Stimulated activated naive B cell treated with anti-CD40 and anti-IgM and Interleukin-4, amounts not matched to agents 10 μg/mL and 1 μg/mL and 100 μg/mL, for 72 hours (primary cell): ENCODE results near the gene BMPR1B.
"Not testable (repeated sequence)": the region's sequence is repeated elsewhere in the genome, so short reads cannot be mapped to it uniquely, and the experiment has no call there.

Experiments used
- ATAC-seq, 2 donors: fragments of 150-1000 bp; cut with Tn5 transposase; replicated peaks; 2 replicates each; pipeline ENCODE4 v1.10.0; 2021; ENCODE audit warnings: moderate library complexity in 1 of 2
- DNase-seq: peaks from one replicate; pipeline ENCODE4 v3.0.0; 2021
- H3K27ac Mint-ChIP-seq: one replicate; pipeline ENCODE4 v1.8.0; 2022; ENCODE audit warnings: mild to moderate bottlenecking, mixed read lengths
- H3K27me3 Mint-ChIP-seq, 2 donors: one replicate each; pipeline ENCODE4 v1.8.0; 2022; ENCODE audit warnings: mixed read lengths in 2 of 2
- H3K36me3 Mint-ChIP-seq, 2 donors: one replicate each; pipeline ENCODE4 v1.8.0; 2022; ENCODE audit warnings: mixed read lengths in 2 of 2, mild to moderate bottlenecking in 1 of 2
- H3K4me1 Mint-ChIP-seq, 2 donors: one replicate each; pipeline ENCODE4 v1.8.0; 2022; ENCODE audit warnings: mixed read lengths in 2 of 2, mild to moderate bottlenecking in 1 of 2
- H3K4me3 Mint-ChIP-seq, 2 donors: one replicate each; pipeline ENCODE4 v1.8.0; 2022; ENCODE audit warnings: mild to moderate bottlenecking in 2 of 2, mixed read lengths in 2 of 2, moderate library complexity in 1 of 2
- H3K9me3 Mint-ChIP-seq, 2 donors: one replicate each; pipeline ENCODE4 v1.8.0; 2022; ENCODE audit warnings: mixed read lengths in 2 of 2, mild to moderate bottlenecking in 1 of 2

The BMPR1B gene

DNA sequence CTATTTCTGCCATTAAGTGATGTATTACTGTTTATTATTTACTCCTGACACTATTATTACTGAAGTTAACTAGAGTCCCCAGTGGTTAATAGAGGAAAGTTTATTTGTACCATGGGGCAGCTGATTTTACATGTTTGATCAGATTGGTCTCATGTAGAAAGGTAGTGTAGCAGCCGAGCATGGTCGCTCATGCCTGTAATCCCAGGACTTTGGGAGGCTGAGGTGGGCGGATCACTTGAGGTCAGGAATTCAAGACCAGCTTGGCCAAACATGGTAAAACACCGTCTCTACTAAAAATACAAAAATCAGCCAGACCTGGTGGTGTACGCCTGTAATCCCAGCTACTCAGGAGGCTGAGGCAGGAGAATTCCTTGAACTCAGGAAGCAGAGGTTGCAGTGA is 74.6 kb downstream of the BMPR1B start:
- H3K9me3 Mint-ChIP-seq, DNase-seq, H3K27ac Mint-ChIP-seq, H3K36me3 Mint-ChIP-seq, ATAC-seq, H3K4me3 Mint-ChIP-seq, H3K27me3 Mint-ChIP-seq, H3K4me1 Mint-ChIP-seq: not testable (repeated sequence)

DNA sequence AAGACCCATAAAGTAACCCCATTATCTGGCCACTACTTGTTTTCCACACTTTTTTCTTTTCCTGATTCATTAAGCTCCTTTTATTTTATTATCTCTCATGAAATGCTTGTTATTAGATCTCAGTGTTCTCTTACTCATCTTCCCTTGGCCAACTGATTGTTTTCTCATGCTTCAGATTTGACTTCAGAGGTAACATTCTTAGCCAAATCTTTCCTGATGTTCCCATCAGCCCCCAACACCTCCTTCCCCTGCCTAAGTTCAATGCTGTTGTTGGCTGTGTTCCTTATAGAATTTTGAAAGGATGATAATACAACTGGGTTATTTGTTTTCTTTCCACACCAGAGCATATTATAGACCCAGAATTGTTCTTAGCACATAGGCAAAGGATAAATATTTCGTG is 75.6 kb downstream of the BMPR1B start:
- Mint-ChIP-seq H3K36me3 (no peaks in the 10 kb centered on the region), H3K4me1 (no peaks in the 10 kb centered on the region), H3K9me3 (no peaks in the 10 kb centered on the region), H3K27me3 (no peaks in the 10 kb centered on the region), H3K4me3 (no peak overlapping the region), H3K27ac (no peak overlapping the region)
- ATAC-seq (no peak), DNase-seq (no peak)

DNA sequence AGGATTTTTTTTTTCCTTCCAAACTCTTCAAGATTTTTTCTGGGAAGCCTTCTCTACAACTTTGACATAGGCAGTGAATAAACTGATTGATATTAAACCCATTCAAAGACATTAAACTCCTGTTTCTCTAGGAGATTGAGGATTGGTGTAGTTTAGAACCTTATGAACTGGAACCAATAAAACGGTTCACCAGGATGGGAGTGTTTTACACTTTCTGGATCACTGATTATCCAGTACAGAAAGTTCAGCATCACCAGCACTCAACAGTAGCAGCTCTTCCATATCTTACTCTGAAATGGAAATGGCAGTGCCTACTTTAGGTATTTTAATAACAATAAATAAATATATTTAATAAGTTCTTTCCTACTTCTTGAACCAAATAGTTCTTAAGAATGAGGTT is 76.7 kb downstream of the BMPR1B start:
- H3K9me3 Mint-ChIP-seq = no peaks in the 10 kb centered on the region
- no peak overlapping the region for H3K27ac Mint-ChIP-seq
- H3K4me3 Mint-ChIP-seq = no peak overlapping the region
- no peak for DNase-seq
- H3K36me3 Mint-ChIP-seq = no peaks in the 10 kb centered on the region
- no peak for ATAC-seq
- no peaks in the 10 kb centered on the region for H3K27me3 Mint-ChIP-seq
- no peaks in the 10 kb centered on the region for H3K4me1 Mint-ChIP-seq

DNA sequence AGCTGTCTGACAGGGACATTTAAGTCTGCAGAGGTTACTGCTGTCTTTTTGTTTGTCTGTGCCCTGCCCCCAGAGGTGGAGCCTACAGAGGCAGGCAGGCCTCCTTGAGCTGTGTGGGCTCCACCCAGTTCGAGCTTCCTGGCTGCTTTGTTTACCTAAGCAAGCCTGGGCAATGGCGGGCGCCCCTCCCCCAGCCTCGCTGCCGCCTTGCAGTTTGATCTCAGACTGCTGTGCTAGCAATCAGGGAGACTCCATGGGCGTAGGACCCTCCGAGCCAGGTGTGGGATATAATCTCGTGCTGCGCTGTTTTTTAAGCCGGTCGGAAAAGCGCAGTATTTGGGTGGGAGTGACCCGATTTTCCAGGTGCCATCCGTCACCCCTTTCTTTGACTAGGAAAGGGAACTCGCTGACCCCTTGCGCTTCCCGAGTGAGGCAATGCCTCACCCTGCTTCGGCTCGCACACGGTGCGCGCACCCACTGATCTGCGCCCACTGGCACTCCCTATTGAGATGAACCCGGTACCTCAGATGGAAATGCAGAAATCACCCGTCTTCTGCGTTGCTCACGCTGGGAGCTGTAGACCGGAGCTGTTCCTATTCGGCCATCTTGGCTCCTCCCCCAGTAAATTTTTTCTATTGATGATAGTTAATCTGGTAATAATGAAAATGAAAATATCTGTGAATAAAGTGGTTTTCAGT is 83.6 kb downstream of the BMPR1B start:
- not testable (repeated sequence) for H3K27ac Mint-ChIP-seq, H3K4me1 Mint-ChIP-seq, ATAC-seq, DNase-seq, H3K4me3 Mint-ChIP-seq, H3K27me3 Mint-ChIP-seq, H3K36me3 Mint-ChIP-seq, H3K9me3 Mint-ChIP-seq

DNA sequence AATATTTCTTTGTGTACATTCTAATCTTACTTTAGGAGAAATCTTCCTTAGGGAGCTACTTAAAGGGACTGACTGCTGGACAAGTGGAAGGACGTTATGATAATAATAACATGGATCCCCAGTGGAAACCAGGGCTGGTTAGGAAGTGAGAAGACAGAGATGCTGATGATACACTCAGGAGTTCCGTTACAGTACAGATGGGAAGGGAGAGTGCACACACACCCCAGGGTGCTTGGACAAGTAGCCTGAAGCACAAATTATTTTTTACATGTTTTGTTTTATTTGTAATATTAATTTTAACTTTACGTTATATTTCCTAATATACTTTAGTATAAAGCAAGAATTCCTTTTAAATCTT is 84.1 kb downstream of the BMPR1B start:
- Mint-ChIP-seq H3K4me1 (no peaks in the 10 kb centered on the region), H3K27ac (no peak overlapping the region), H3K27me3 (no peaks in the 10 kb centered on the region), H3K36me3 (no peaks in the 10 kb centered on the region), H3K4me3 (no peak overlapping the region), H3K9me3 (peaks cover 0 to 1% of the 10 kb centered on the region in 2 donors)
- no peak for ATAC-seq
- DNase-seq = no peak

DNA sequence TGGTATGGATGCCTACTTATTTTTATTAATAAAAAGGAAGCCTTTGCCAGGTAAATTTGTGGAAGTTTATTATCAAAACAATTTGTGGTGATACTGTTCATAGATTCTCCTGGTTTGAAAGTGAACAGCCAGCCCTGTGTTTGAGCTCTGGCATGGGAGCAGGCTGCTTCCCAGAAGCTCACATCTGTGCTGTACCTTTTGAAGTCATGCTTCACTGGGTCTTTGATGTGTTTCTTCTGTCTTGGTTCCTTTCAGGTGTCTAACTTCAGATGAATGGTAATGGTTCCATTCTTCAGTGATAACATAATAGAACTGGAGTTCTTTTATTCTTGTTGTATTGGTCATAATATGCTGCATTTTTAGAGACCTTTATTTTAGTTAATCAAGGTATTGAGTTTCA is 85.5 kb downstream of the BMPR1B start:
- H3K4me1 Mint-ChIP-seq = no peaks in the 10 kb centered on the region
- no peak for DNase-seq
- no peak overlapping the region for H3K4me3 Mint-ChIP-seq
- no peaks in the 10 kb centered on the region for H3K27me3 Mint-ChIP-seq
- no peak overlapping the region for H3K27ac Mint-ChIP-seq
- no peaks in the 10 kb centered on the region for H3K36me3 Mint-ChIP-seq
- peaks cover 0 to 1% of the 10 kb centered on the region in 2 donors for H3K9me3 Mint-ChIP-seq
- no peak for ATAC-seq

DNA sequence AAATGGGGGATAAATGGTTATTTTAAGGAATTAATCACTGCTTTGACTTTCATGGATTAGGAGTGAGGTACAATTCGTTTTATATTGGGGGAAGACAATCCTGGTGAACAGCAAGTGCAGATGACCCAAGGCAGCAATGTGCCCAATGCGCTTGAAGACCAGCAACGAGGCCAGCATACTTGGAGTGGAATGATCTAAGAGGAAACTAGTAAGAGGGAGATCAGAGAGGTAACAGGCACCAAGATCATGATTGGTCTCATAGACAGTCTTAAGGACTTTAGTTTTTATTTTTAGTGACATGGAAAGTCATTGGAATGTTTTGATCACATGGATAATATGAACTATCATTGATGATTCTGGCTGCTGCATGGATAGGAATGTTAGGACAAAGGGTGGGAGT is 90.6 kb downstream of the BMPR1B start:
- DNase-seq = no peak
- peaks cover 0 to 1% of the 10 kb centered on the region in 2 donors for H3K9me3 Mint-ChIP-seq
- no peak overlapping the region for H3K27ac Mint-ChIP-seq
- no peak overlapping the region for H3K4me3 Mint-ChIP-seq
- no peaks in the 10 kb centered on the region for H3K27me3 Mint-ChIP-seq
- no peaks in the 10 kb centered on the region for H3K36me3 Mint-ChIP-seq
- no peaks in the 10 kb centered on the region for H3K4me1 Mint-ChIP-seq
- no peak for ATAC-seq

DNA sequence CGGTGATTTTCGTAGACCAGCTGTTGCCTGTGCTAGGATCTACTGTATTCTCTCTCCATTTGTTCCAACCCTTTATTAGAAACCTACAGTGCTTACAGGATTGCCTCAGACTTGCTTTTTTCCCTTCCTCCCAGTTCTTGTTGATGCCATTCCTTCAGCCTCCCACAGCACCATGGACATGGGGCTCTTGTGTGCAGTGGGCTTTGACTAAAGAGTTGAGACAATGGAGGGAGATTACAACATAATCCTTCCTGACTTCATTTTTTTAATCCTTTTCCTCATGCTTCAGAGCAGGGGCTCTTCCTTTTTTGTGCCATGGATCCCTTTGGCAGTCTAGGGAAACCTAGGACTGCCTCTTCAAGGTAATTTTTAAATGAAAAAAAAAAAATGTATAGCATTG is 92.1 kb downstream of the BMPR1B start:
- no peak overlapping the region for H3K27ac Mint-ChIP-seq
- H3K4me3 Mint-ChIP-seq = no peak overlapping the region
- no peak for DNase-seq
- peaks cover 0 to 1% of the 10 kb centered on the region in 2 donors for H3K9me3 Mint-ChIP-seq
- no peaks in the 10 kb centered on the region for H3K4me1 Mint-ChIP-seq
- H3K36me3 Mint-ChIP-seq = no peaks in the 10 kb centered on the region
- no peaks in the 10 kb centered on the region for H3K27me3 Mint-ChIP-seq
- no peak for ATAC-seq

DNA sequence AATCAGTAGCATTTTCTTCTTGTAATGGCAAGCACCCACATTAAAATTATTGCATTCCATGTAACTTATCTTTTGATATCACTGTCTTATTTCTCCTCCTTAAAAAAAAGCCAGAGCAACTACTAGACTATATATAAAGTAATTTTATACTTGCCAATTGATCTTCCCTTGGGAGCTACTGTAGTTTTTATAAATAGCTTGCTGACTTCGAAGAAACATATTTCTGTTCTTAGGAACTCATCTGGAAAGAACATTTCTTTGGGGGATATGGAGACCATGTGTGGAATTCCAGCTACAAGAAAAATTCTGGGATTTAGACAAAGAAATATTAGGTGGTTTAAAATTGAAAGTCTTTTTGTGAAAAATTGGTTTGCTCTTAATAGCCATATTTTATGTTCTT is 94.9 kb downstream of the BMPR1B start:
- H3K27ac Mint-ChIP-seq = no peak overlapping the region
- DNase-seq (no peak), ATAC-seq (no peak)
- H3K4me3 Mint-ChIP-seq = no peak overlapping the region
- no peaks in the 10 kb centered on the region for H3K36me3 Mint-ChIP-seq
- no peaks in the 10 kb centered on the region for H3K27me3 Mint-ChIP-seq
- no peaks in the 10 kb centered on the region for H3K9me3 Mint-ChIP-seq
- H3K4me1 Mint-ChIP-seq = no peaks in the 10 kb centered on the region

DNA sequence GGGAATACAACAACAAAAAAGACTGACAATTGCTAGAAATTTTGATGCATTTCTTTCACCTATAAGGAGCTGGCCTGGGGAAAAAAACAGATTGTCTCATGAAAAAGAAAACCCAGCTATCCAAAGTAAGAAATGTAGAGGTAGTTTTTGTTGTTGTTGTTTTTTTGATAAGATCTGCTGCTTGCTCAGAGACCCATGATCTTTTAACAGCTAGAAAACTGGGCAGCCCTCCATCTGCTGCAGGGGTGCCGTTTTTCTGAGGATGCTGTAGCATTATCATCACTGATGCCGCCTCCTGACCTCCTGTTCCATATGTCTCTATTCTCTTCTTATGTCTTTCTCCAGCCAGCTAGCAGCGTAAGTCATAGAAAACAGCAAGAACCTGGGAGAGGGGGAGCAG is 98.3 kb downstream of the BMPR1B start:
- Mint-ChIP-seq H3K27ac (no peak overlapping the region), H3K4me3 (no peak overlapping the region), H3K4me1 (no peaks in the 10 kb centered on the region), H3K27me3 (no peaks in the 10 kb centered on the region), H3K36me3 (no peaks in the 10 kb centered on the region), H3K9me3 (no peaks in the 10 kb centered on the region)
- DNase-seq (no peak), ATAC-seq (no peak)

DNA sequence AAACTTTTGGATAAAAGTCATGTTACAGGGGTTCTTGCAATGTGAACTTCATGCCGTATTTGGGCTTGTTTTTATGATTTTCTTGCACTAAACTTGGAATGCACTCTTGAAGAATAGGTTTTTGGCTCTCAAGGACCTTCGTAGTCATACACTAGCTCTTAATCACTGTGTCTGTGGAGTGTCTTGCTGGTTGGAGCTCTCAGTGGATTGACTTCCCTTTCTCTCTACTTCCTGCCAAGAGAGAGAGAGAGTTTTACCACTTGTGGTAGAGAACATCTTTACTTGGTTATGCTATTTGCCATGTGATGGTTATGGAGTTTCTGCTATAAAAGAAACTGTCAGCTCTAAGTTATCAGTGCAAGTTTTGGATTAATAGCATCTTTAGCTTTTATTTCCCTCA is 112.4 kb downstream of the BMPR1B start:
- no peak overlapping the region for H3K27ac Mint-ChIP-seq
- H3K9me3 Mint-ChIP-seq = no peaks in the 10 kb centered on the region
- DNase-seq (no peak), ATAC-seq (no peak)
- H3K4me3 Mint-ChIP-seq = no peak overlapping the region
- no peaks in the 10 kb centered on the region for H3K27me3 Mint-ChIP-seq
- H3K4me1 Mint-ChIP-seq = no peaks in the 10 kb centered on the region
- H3K36me3 Mint-ChIP-seq = no peaks in the 10 kb centered on the region

DNA sequence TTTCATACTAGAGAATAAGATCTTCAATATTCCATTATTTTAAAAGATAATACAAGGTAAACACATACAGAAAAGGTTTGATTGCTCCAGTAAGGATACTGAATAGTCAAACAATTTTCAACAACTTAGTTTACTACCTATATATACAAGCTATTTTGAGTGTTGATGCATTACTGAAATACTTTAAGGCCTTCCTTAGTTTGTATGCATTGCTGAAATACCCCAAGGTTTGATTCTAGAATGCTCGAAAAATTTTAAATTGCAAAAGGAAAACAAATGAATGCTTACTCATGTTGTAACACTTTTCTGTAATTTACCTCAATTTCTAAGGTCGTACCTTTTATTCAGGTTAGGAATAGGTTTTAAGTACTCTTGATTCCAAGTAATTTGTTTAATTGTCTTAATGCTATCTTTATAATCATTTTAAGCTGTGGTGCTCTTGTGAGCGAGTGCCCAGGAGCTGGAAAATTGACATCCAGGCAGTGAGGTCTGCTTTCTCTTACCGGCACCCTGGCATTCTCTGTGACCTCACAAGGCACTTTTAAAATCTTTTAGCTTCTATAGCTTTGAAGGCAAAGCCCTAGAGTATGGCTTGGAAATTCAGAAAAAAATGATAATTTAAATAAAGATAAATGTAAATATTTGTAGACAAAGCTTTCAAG is 114.0 kb downstream of the BMPR1B start:
- Mint-ChIP-seq H3K27me3 (no peaks in the 10 kb centered on the region), H3K27ac (no peak overlapping the region), H3K36me3 (no peaks in the 10 kb centered on the region), H3K9me3 (no peaks in the 10 kb centered on the region), H3K4me1 (no peaks in the 10 kb centered on the region), H3K4me3 (no peak overlapping the region)
- ATAC-seq (no peak), DNase-seq (no peak)

DNA sequence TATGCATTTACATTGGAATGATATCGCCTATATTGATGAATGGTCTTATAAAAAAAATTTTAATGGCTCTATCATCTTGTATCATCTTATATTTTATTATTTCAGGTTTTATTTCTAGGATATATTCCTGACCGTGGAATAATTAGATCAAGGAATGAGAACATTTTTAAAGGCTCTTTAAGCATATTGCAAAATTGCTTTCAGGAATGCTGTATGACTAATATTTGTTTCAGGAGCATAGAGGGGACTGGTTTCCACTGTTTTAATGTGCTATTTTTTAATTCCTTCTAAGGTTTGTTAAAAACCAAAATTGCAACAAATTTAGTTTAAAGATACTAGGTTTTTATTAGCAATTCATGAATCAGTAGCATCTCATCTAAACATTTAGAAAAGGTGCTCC is 120.2 kb downstream of the BMPR1B start:
- Mint-ChIP-seq H3K27me3 (no peaks in the 10 kb centered on the region), H3K36me3 (no peaks in the 10 kb centered on the region), H3K9me3 (no peaks in the 10 kb centered on the region), H3K27ac (no peak overlapping the region), H3K4me1 (no peaks in the 10 kb centered on the region), H3K4me3 (no peak overlapping the region)
- no peak for DNase-seq
- no peak for ATAC-seq

DNA sequence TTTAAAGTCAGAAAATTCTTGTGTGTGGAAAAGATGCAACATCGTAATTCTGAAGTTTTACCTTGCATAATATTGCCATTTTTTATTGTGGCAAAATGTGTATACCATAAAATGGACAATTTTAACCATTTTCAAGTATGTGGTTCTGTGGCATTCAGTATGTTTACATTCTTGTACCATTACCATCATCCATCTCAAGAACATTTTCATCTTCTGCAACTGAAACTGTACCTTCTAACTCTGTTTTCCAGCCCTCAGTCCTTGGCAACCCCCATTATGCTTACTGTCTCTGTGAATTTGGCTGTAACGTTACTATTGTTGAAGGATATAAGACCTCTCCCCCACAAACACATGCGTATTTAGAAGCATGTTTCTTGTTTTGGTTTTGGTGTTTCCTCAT is 123.2 kb downstream of the BMPR1B start:
- H3K27me3 Mint-ChIP-seq = no peaks in the 10 kb centered on the region
- no peaks in the 10 kb centered on the region for H3K36me3 Mint-ChIP-seq
- no peak overlapping the region for H3K4me3 Mint-ChIP-seq
- ATAC-seq (no peak), DNase-seq (no peak)
- no peaks in the 10 kb centered on the region for H3K9me3 Mint-ChIP-seq
- no peaks in the 10 kb centered on the region for H3K4me1 Mint-ChIP-seq
- H3K27ac Mint-ChIP-seq = no peak overlapping the region

DNA sequence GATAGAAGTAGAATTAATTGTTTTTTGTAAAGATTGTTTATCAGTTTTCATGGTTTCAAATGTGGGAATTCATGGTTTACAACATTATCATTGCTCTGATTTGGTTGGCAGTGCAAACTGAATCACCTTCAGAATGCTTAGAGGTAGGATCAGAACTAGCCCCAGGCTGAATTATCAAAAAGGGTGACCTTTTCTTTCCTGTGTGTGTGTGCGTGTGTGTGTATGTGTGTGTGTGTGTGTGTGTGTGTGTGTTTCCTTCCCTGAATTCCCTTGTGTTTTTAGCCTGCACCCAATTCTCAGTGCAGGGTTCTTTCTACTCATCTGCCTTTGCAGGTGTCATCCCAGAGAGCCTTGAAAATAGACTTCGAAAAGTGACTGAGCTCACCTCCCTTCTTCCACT is 125.0 kb downstream of the BMPR1B start:
- Mint-ChIP-seq H3K36me3 (no peaks in the 10 kb centered on the region), H3K4me3 (no peak overlapping the region), H3K4me1 (no peaks in the 10 kb centered on the region), H3K27me3 (no peaks in the 10 kb centered on the region), H3K9me3 (no peaks in the 10 kb centered on the region), H3K27ac (no peak overlapping the region)
- DNase-seq (no peak), ATAC-seq (no peak)

DNA sequence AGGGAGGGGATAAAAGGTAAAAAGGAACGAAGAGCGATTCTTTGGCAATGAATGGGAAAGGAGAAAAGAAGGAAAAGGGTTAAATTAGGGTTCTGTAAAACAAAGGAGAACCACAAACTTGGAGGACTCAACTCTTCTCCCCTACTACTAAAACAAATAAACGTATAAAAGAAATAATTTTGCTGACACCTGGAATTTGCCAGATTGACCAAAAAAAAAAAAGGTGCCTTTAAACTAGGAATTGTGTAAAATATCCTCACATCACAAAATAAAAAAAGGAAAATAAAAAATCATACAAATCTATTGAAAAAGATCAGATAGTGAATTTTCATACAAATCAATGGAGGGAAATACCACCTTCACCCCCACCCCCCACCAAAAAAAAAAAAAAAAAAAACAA is 129.3 kb downstream of the BMPR1B start:
- H3K4me1 Mint-ChIP-seq = no peaks in the 10 kb centered on the region
- no peak overlapping the region for H3K4me3 Mint-ChIP-seq
- H3K27ac Mint-ChIP-seq = no peak overlapping the region
- ATAC-seq (no peak), DNase-seq (no peak)
- H3K9me3 Mint-ChIP-seq = peaks cover 0 to 4% of the 10 kb centered on the region in 2 donors
- no peaks in the 10 kb centered on the region for H3K36me3 Mint-ChIP-seq
- no peaks in the 10 kb centered on the region for H3K27me3 Mint-ChIP-seq
